Measurements from ENCODE around the gene ERG.

ERG gene

GRCh38 chr21:38355992-38356781, 142.1 kb downstream of the ERG start:
- DNase-seq: peak; percentile 84

- no peak for DNase-seq
Measured at GRCh38 chr21:38355353-38355752, 142.9 kb downstream of the ERG start.

GRCh38 chr21:38354746-38355145, 143.5 kb downstream of the ERG start:
- no peak for DNase-seq

GRCh38 chr21:38354231-38354630, 144.0 kb downstream of the ERG start:
- no peak for DNase-seq

GRCh38 chr21:38352536-38353219, 145.6 kb downstream of the ERG start:
- peak; percentile 57 for DNase-seq

GRCh38 chr21:38351961-38352521, 146.2 kb downstream of the ERG start:
- no peak for DNase-seq

- peak; percentile 30 for DNase-seq
Measured at GRCh38 chr21:38351176-38351959, 146.9 kb downstream of the ERG start.

- peak; percentile 32 for DNase-seq
Measured at GRCh38 chr21:38350684-38351083, 147.6 kb downstream of the ERG start.

GRCh38 chr21:38349977-38350376, 148.3 kb downstream of the ERG start:
- DNase-seq: no peak

GRCh38 chr21:38349111-38349746, 149.0 kb downstream of the ERG start:
- peak; percentile 68 for DNase-seq

GRCh38 chr21:38346286-38346685, 152.0 kb downstream of the ERG start:
- DNase-seq: no peak

- no peak for DNase-seq
Measured at GRCh38 chr21:38343691-38344090, 154.6 kb downstream of the ERG start.

- DNase-seq: no peak
Measured at GRCh38 chr21:38342739-38343138, 155.5 kb downstream of the ERG start.

- DNase-seq: no peak
Measured at GRCh38 chr21:38341546-38342012, 156.7 kb downstream of the ERG start.

GRCh38 chr21:38340131-38340530, 158.1 kb downstream of the ERG start:
- no peak for DNase-seq

- no peak for DNase-seq
Measured at GRCh38 chr21:38337793-38338192, 160.5 kb downstream of the ERG start.

GRCh38 chr21:38334866-38335265, 163.4 kb downstream of the ERG start:
- no peak for DNase-seq

- DNase-seq: no peak
Measured at GRCh38 chr21:38333301-38334272, 164.7 kb downstream of the ERG start.

GRCh38 chr21:38330666-38331065, 167.6 kb downstream of the ERG start:
- no peak for DNase-seq
